ENCODE measurements around the gene KLHL30.

Gene KLHL30

GRCh38 chr2:238187618-238188548 lies 49.4 kb downstream of the KLHL30 start:
- no peak for DNase-seq

GRCh38 chr2:238190445-238190844 lies 52.0 kb downstream of the KLHL30 start:
- DNase-seq = no peak

Measured in activated CD4-positive, alpha-beta T cell treated with anti-CD3 and anti-CD28 coated beads, Interleukin-2, amount 50 U/mL, for 48 hours (primary cell).